H1 (cell line): Measurements from ENCODE around the gene USP3. TPM values are rescaled to one million over a fixed set of nuclear protein-coding genes. Genes with fewer than 3 reads are reported as not detected.

ENCODE experiments used
- CTCF ChIA-PET: fragments of 300-600 bp; sonication (Branson Sonifier 250); formaldehyde crosslinking; loops from one replicate; lab custom pipeline; 2021; ENCODE audit not compliant: partially characterized antibody; lab: Charles Lee
- POLR2A ChIA-PET: fragments of 300-600 bp; sonication (Branson Sonifier 250); formaldehyde crosslinking; loops from one replicate; lab custom pipeline; 2021; ENCODE audit warnings: inconsistent platforms; ENCODE audit not compliant: partially characterized antibody; lab: Charles Lee
- DNase-seq, 2 experiments: peaks; one replicate each; pipeline versions ENCODE4 v3.0.0 to v3.0.0-alpha.2; 2010 to 2022; ENCODE audit warnings: low spot score in 2 of 2, low read depth in 1 of 2, mixed read lengths in 1 of 2
- FAIRE-seq: peaks from 2 replicates; lab custom pipeline; 2011; peaks lifted over from hg19 to GRCh38; lab: Jason Lieb, UNC
- H2AFZ ChIP-seq: 2 replicates; pipeline ENCODE4 v1.8.1; 2012; ENCODE audit warnings: low read length, inconsistent platforms
- H2AK5ac ChIP-seq: 2 replicates; pipeline ENCODE4 v1.6.1; 2013; ENCODE audit warnings: low read depth, low read length
- H2BK120ac ChIP-seq: replicated peaks from 2 replicates; pipeline ENCODE3; 2013; ENCODE audit warnings: low read depth, low read length, inconsistent platforms
- H2BK12ac ChIP-seq: 2 replicates; pipeline ENCODE4 v1.6.1; 2013; ENCODE audit warnings: low read depth, low read length
- H2BK15ac ChIP-seq: 2 replicates; pipeline ENCODE4 v1.6.1; 2013; ENCODE audit warnings: low read length
- H2BK20ac ChIP-seq: 2 replicates; pipeline ENCODE4 v1.6.1; 2013; ENCODE audit warnings: low read length
- H2BK5ac ChIP-seq: 2 replicates; pipeline ENCODE4 v1.6.1; 2013; ENCODE audit warnings: low read depth, low read length
- H3K14ac ChIP-seq: 2 replicates; pipeline ENCODE4 v1.6.1; 2013; ENCODE audit warnings: inconsistent platforms; ENCODE audit not compliant: insufficient read length
- H3K18ac ChIP-seq: 2 replicates; pipeline ENCODE4 v1.6.1; 2013; ENCODE audit warnings: low read length; ENCODE audit errors: extremely low read depth
- H3K23ac ChIP-seq: 2 replicates; pipeline ENCODE4 v1.6.1; 2013; ENCODE audit warnings: inconsistent platforms; ENCODE audit not compliant: insufficient read length
- H3K23me2 ChIP-seq: 2 replicates; pipeline ENCODE4 v1.6.1; 2013; ENCODE audit warnings: low read depth, low read length
- H3K27ac ChIP-seq: 2 replicates; pipeline ENCODE4 v1.6.1; 2011; ENCODE audit warnings: low read depth, low read length, inconsistent platforms
- H3K27me3 ChIP-seq, 4 experiments: replicated peaks in 1 of 4; 1 replicate in 1 of 4; 2 replicates in 3 of 4; pipeline versions ENCODE4 v1.6.1 to v1.8.1; 2011 to 2013; ENCODE audit warnings: low read length in 3 of 4, mild to moderate bottlenecking in 3 of 4, inconsistent platforms in 2 of 4, mixed read lengths in 2 of 4, moderate library complexity in 1 of 4; ENCODE audit not compliant: control insufficient read depth in 3 of 4, insufficient read depth in 3 of 4; ENCODE audit errors: extremely low read depth in 1 of 4
- H3K36me3 ChIP-seq, 4 experiments: 2 replicates each; pipeline versions ENCODE4 v1.6.1 to v1.8.1; 2011 to 2013; ENCODE audit warnings: mild to moderate bottlenecking in 4 of 4, low read length in 3 of 4, moderate library complexity in 2 of 4, control low read depth in 1 of 4, inconsistent platforms in 1 of 4; ENCODE audit not compliant: insufficient read depth in 4 of 4, control insufficient read depth in 2 of 4
- H3K4ac ChIP-seq: replicated peaks from 2 replicates; pipeline ENCODE3; 2013; ENCODE audit warnings: low read length, low read depth, mixed read lengths, inconsistent platforms; ENCODE audit not compliant: insufficient read length
- H3K4me1 ChIP-seq, 4 experiments: replicated peaks in 1 of 4; 1 replicate in 1 of 4; 2 replicates in 3 of 4; pipeline versions ENCODE4 v1.6.1 to v1.8.1; 2011 to 2013; ENCODE audit warnings: low read length in 3 of 4, inconsistent platforms in 2 of 4, mixed read lengths in 1 of 4; ENCODE audit not compliant: insufficient read depth in 4 of 4, control insufficient read depth in 3 of 4
- H3K4me2 ChIP-seq, 2 experiments: 2 replicates each; pipeline versions ENCODE4 v1.6.1 to v1.8.1; 2011 to 2013; ENCODE audit warnings: low read depth in 2 of 2, low read length in 2 of 2, control low read depth in 1 of 2, inconsistent platforms in 1 of 2, mild to moderate bottlenecking in 1 of 2; ENCODE audit not compliant: insufficient read depth in 1 of 2
- H3K4me3 ChIP-seq, 4 experiments: fragments of 200-600, 300-600 bp in 1 of 4; sonication (generic), shearing (Covaris generic), sonication (Bioruptor Twin) in 1 of 4; 2 replicates each; pipeline versions ENCODE4 v1.5.1 to v1.8.1; 2011 to 2016; ENCODE audit warnings: low read length in 4 of 4, low read depth in 3 of 4, control low read depth in 2 of 4, inconsistent platforms in 2 of 4, mild to moderate bottlenecking in 2 of 4, mixed read lengths in 1 of 4, moderate library complexity in 1 of 4; ENCODE audit not compliant: insufficient read depth in 2 of 4; ENCODE audit errors: extremely low read depth in 1 of 4
- H3K56ac ChIP-seq: replicated peaks from 2 replicates; pipeline ENCODE3; 2013; ENCODE audit warnings: low read depth, mild to moderate bottlenecking, mixed read lengths, low read length, inconsistent platforms; ENCODE audit not compliant: insufficient read length
- H3K79me1 ChIP-seq: 2 replicates; pipeline ENCODE4 v1.6.1; 2013; ENCODE audit warnings: low read depth, low read length, control low read depth
- H3K79me2 ChIP-seq, 2 experiments: 2 replicates each; pipeline versions ENCODE4 v1.6.1 to v1.8.1; 2012 to 2013; ENCODE audit warnings: low read length in 2 of 2, mild to moderate bottlenecking in 2 of 2, inconsistent platforms in 1 of 2; ENCODE audit not compliant: insufficient read depth in 2 of 2, control insufficient read depth in 1 of 2
- H3K9ac ChIP-seq, 4 experiments: replicated peaks in 1 of 4; 1 replicate in 1 of 4; 2 replicates in 3 of 4; pipeline versions ENCODE4 v1.6.1 to v1.8.1; 2011 to 2013; ENCODE audit warnings: low read depth in 3 of 4, low read length in 3 of 4, control low read depth in 2 of 4, mild to moderate bottlenecking in 2 of 4, moderate library complexity in 2 of 4, inconsistent platforms in 1 of 4; ENCODE audit errors: extremely low read depth in 1 of 4
- H3K9me3 ChIP-seq, 2 experiments: 2 replicates each; pipeline versions ENCODE4 v1.6.1 to v1.8.1; 2012 to 2013; ENCODE audit warnings: mild to moderate bottlenecking in 2 of 2, moderate library complexity in 2 of 2, control low read depth in 1 of 2, inconsistent platforms in 1 of 2, low read depth in 1 of 2, low read length in 1 of 2, mixed read lengths in 1 of 2; ENCODE audit not compliant: insufficient read depth in 2 of 2
- H4K20me1 ChIP-seq, 2 experiments: replicated peaks in 1 of 2; 2 replicates each; pipeline versions ENCODE3 to v1.8.1; 2011 to 2013; ENCODE audit warnings: inconsistent platforms in 2 of 2, low read length in 2 of 2, mild to moderate bottlenecking in 1 of 2; ENCODE audit not compliant: insufficient read depth in 2 of 2, control insufficient read depth in 1 of 2
- H4K5ac ChIP-seq: 2 replicates; pipeline ENCODE4 v1.6.1; 2013; ENCODE audit warnings: low read length, low read depth, mixed read lengths, inconsistent platforms; ENCODE audit not compliant: insufficient read length
- H4K8ac ChIP-seq: 2 replicates; pipeline ENCODE4 v1.8.0; 2013; ENCODE audit warnings: mild to moderate bottlenecking, moderate library complexity, low read length, inconsistent platforms; ENCODE audit not compliant: insufficient read depth; ENCODE audit errors: extremely low read depth
- H4K91ac ChIP-seq: replicated peaks from 2 replicates; pipeline ENCODE3; 2013; ENCODE audit warnings: low read length, mixed read lengths, inconsistent platforms; ENCODE audit not compliant: insufficient read length
- JUN ChIP-seq: IDR thresholded peaks from 2 replicates; pipeline ENCODE4 v1.6.1; 2011; ENCODE audit warnings: low read depth, mild to moderate bottlenecking, improper control_type of control experiment, low read length
- JUND ChIP-seq: IDR thresholded peaks from 2 replicates; pipeline ENCODE4 v1.6.1; 2011; ENCODE audit warnings: mild to moderate bottlenecking, improper control_type of control experiment, low read length
- KDM5A ChIP-seq: fragments of 200-600 bp; IDR thresholded peaks from 2 replicates; pipeline ENCODE4 v1.7.1; 2012; ENCODE audit warnings: mild to moderate bottlenecking, low read length, inconsistent platforms, mixed read lengths
- POU5F1 ChIP-seq: IDR thresholded peaks from 2 replicates; pipeline ENCODE4 v1.6.1; 2011; ENCODE audit warnings: low read depth, mild to moderate bottlenecking, low read length, moderate library complexity
- SP4 ChIP-seq: IDR thresholded peaks from 2 replicates; pipeline ENCODE4 v1.6.1; 2012; ENCODE audit warnings: low read length, inconsistent platforms
- WGBS, 2 experiments: shearing (Covaris generic) in 1 of 2; methylation state at CpG; one replicate each; pipeline versions ENCODE4 v1.1.6 to v1.1.7; 2013 to 2015; ENCODE audit warnings: low lambda C conversion rate in 2 of 2, mixed read lengths in 2 of 2, inconsistent platforms in 1 of 2, low coverage in 1 of 2, missing lambda C conversion rate in 1 of 2; ENCODE audit not compliant: insufficient replicate concordance in 2 of 2, insufficient coverage in 1 of 2, insufficient read length in 1 of 2; ENCODE audit errors: extremely low coverage in 1 of 2, missing lambda C conversion rate in 1 of 2; 5-methylcytosine and 5-hydroxymethylcytosine counted together
- polyA plus RNA-seq, 7 experiments: library from polyadenylated mRNA; depleted of rRNA in 3 of 7; stranded (reverse) in 5 of 7; unstranded in 2 of 7; fragments of >200 nt in 5 of 7; fragments of 200-250 nt in 2 of 7; gene quantifications; 1 replicate in 5 of 7; 2 replicates in 1 of 7; 4 replicates in 1 of 7; pipeline versions ENCODE4 v1.2.1 to v1.2.3, GENCODE V29; 2011 to 2013; ENCODE audit warnings: missing spikeins in 2 of 7, mixed read lengths in 2 of 7
- total RNA-seq: library from RNA; stranded (reverse); fragmentation: NEBNext Ultra II Directional; extraction: Animal tissue kit (Norgen Biotek cat#: 25700); gene quantifications from 2 replicates; pipeline ENCODE4 v1.2.1, GENCODE V29; 2021

Gene USP3
- total and polyA plus RNA-seq, 2 of the 8 experiments (the other 6 are each of a cell fraction or from before 2014, with no cell fraction given): 15.5 to 16.2 TPM

- H3K79me1 ChIP-seq: no peaks in the 10 kb centered on the region
- no peak overlapping the region for H3K14ac ChIP-seq
- H3K9ac ChIP-seq: no peak overlapping the region
- H3K18ac ChIP-seq: no peak overlapping the region
- no peaks in the 10 kb centered on the region for H3K4me1 ChIP-seq
- no peak overlapping the region for H2BK120ac ChIP-seq
- no peak overlapping the region for H3K4ac ChIP-seq
- no peak overlapping the region for H2BK5ac ChIP-seq
- POLR2A ChIA-PET: no interaction called here
- H4K91ac ChIP-seq: no peak overlapping the region
- no peak overlapping the region for H3K27ac ChIP-seq
- H3K23ac ChIP-seq: no peak overlapping the region
- no peak overlapping the region for H2AFZ ChIP-seq
- no peaks in the 10 kb centered on the region for H3K23me2 ChIP-seq
- H3K4me2 ChIP-seq: no peak overlapping the region
- no peaks in the 10 kb centered on the region for H3K9me3 ChIP-seq
- DNase-seq (no peak), FAIRE-seq (no peak)
- H4K8ac ChIP-seq: no peak overlapping the region
- CTCF ChIA-PET: interaction anchor here (1.2 to 1.3 kb wide), 2 partner anchors 11 to 17 kb away, joined by 3 read pairs; no protein-coding TSS in a partner anchor
- H3K79me2 ChIP-seq: no peaks in the 10 kb centered on the region
- no peak overlapping the region for H3K56ac ChIP-seq
- no peak overlapping the region for H3K4me3 ChIP-seq
- no peaks in the 10 kb centered on the region for H3K27me3 ChIP-seq
- H2AK5ac ChIP-seq: no peak overlapping the region
- 66% methylated on average over 2 of the region's 2 CpGs; no CpG with 5 or more reads in 1 of the 2 experiments for WGBS, 2 experiments
- H4K20me1 ChIP-seq: peaks cover 0 to 1% of the 10 kb centered on the region in 2 experiments
- H3K36me3 ChIP-seq: no peaks in the 10 kb centered on the region
- H2BK15ac ChIP-seq: no peak overlapping the region
- H4K5ac ChIP-seq: no peak overlapping the region
- H2BK12ac ChIP-seq: no peak overlapping the region
- no peak overlapping the region for H2BK20ac ChIP-seq
- TF ChIP-seq KDM5A (no peak), JUND (no peak), SP4 (no peak), JUN (no peak), POU5F1 (no peak)
These were observed 78.5 kb downstream of the USP3 start for GRCh38 chr15:63582718-63583426.
